Measurements from ENCODE around the gene KRTAP13-3.

Gene KRTAP13-3
- 0 reads per million in 2 donors for total RNA-seq

DNA sequence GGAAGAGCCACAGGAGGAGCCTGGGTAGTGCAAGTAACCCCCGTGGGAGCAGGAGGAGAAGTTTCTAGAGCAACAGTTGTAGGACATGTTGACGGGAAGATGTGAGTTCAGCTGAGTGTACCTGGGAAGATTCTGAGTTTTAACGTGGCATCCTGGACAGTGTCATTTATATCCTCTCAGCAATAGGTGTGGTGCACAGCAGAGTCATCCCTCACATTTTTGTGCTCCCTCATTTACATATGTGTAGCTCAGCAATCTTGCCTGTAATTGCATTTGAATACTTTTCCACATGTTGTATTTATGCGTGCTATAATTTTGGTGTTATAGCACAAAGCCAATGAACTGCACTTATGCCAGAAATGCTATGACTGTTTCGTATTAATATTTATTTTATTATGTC lies at the start of gene KRTAP13-3:
Gene KRTAP13-3 (minus strand): TSS at position 101 of the 400 bp plus-strand sequence. CDS start 14 bp downstream, at position 87.
- DNase-seq = no peak

GRCh38 chr21:30468900-30469714 lies 43.4 kb upstream of the KRTAP13-3 start:
- no peak for DNase-seq

- no peak for DNase-seq
Measured at GRCh38 chr21:30463713-30464112, 38.0 kb upstream of the KRTAP13-3 start.

DNA sequence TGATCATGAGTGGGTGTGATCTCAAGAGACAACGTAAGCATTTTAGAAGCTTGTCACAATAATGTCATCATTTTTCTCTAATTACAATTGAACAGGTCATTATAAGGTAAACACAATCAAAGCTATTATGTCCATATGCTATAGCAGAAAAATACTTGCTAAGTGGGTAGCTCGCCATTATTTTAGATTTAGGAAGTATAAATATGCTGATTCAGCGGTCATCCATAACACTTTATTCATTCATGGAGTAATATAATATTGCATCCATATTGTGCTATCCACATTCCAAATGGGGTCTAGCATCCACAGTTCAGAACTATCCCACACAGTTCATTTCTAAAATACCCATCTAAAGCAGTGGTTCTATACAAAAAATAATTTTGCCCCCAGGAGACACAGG lies 22.8 kb upstream of the KRTAP13-3 start:
- no peak for DNase-seq

- no peak for DNase-seq
Measured at GRCh38 chr21:30447056-30447455, 21.3 kb upstream of the KRTAP13-3 start.

DNA sequence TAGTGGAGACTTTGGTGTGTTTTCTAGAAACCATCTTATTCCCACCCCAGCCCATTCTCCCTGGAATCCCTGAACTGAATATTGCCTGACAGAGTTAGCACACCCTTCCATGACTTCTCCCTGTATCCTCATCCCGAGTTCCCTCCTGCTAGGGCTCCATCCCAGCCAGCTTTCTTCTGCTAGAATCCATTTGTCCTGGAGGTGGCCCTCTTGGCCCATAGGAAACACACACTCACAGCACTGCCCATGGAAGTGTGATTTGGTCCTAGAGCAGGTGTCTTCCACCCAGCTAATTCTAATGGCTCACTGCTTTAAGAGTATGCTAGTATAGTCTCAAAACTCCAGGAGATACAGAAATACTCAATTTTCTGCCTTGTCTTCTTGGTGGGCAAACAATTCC lies 18.5 kb upstream of the KRTAP13-3 start:
- no peak for DNase-seq

GRCh38 chr21:30443226-30443625 lies 17.5 kb upstream of the KRTAP13-3 start:
- DNase-seq = no peak

- DNase-seq = no peak
Measured at GRCh38 chr21:30439975-30440374, 14.2 kb upstream of the KRTAP13-3 start, which contains the start of gene KRTAP15-1. KRTAP15-1 (plus strand) TSS chr21:30440275; CDS start chr21:30440328, 53 bp downstream.

DNA sequence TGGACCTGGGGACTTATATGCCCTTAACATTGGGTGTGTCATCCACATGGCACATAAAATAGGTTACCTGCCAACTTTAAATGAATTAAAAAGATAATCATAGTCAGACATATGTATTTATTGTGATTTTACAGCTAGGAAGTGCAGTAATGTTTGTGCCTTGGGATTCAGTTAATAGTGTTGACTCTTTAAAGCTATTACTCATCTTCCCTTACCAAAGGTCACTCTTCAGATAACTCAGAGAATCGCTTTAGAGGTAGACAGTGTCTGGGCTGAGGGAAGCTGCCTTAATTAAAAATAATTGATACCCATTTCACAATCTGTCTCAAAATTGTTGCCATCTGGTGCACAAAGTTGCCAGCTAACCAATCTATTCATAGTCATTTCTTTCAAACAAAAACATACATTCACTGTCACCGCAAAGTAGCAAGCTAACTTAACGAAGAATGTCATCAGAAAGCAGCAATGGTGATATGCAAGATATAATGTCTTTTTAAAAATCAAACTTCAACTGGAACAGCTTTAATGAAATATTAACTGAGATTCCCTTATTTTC lies 11.4 kb upstream of the KRTAP13-3 start:
- DNase-seq = no peak

DNA sequence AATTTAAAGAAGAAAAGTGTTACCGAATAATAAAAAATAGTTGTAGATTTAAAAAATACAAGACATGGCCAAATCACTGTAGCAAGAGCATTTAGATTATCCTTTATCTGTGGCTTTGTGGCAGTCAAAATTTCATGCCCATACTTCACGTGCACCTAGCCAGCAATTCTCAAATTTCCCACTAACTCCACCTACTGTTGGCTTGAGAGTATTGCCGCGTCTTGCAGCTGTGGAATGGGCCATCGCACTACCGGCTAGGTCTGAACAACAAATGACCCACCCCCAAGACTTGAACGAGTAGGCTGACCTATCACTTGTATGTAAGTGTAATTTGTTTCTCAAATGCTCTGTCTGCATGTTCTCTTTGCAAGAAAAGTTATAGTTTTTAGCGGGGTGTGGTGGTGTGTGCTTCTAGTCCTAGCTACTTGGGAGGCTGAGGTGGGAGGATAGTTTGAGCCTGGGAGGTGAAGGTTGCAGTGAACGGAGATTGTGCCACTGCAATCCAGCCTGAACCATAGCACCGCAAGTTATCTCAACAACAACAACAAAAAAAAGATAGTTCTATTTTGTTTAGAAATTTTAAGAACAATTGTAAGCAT lies 8.4 kb upstream of the KRTAP13-3 start:
- DNase-seq = no peak

DNA sequence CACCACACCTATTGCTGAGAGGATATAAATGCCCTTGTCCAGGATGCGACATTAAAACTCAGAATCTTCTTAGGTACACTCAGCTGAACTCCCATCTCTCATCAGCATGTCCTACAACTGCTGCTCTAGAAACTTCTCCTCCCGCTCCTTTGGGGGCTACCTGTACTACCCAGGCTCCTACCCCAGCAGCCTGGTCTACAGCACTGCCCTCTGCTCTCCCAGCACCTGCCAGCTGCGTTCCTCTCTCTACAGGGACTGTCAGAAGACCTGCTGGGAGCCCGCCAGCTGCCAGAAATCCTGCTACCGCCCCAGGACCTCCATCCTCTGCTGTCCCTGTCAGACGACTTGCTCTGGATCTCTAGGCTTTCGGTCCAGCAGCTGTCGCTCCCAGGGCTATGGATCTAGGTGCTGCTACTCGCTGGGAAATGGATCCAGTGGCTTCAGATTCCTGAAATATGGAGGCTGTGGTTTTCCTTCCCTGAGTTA lies 4.5 kb upstream of the KRTAP13-3 start, which contains the start of gene KRTAP13-4:
Gene KRTAP13-4 (plus strand): TSS at position 51 of the 486 bp plus-strand sequence. CDS start 56 bp downstream, at position 107.
- DNase-seq = no peak

GRCh38 chr21:30426731-30427130 lies 1.0 kb upstream of the KRTAP13-3 start:
- no peak for DNase-seq

DNA sequence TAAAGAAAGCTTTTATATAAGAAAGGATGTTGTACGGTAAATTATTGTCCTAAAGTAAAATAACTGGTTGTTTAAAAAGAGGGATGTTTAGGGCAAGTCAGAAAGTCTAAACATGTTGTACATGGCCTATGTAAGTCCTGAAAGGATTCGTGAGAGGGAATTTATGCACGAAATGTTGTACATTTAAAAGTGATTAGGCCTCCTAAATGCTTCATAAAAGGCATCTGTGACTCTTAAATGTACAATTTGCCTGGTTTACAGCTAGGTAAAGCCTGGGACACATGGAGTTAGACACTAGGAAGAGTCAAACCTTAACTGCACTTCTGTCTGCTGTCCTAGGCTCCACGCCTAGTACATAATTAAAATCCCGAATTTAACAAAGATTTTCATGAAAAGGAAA lies 9.7 kb downstream of the KRTAP13-3 start:
- DNase-seq = no peak

DNA sequence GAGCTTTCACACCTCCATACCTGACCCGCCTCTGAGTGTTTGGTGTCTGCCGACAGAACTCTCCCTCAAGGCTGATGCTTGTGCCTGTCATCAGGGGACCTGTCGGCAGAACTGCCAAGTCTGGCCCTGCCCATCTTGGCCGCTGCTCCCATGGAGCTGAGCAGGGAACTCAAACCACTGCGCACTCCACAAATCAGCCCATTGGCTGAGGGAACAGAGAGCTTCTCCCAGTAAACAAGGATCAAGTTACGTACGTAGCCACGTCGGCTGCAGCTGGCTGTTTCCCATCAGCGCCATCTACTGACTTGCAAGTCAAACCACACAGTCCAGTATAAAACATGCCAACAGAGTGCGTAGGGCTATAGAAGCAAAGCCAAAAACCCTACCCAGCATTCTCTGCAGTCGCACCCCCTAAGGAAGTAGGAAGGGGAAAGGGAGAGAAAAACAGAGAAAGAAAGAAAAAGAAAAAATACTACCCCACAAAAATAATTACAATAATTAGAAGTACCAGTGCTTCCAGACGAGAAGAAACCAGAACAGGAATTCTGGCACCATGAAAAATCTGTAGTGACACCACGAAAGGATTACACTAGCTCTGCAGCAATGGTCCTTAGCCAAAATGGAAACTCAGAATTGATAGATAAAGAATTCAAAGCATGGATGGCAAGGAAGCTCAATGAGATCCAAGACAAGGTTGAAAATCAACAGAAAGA lies 16.8 kb downstream of the KRTAP13-3 start:
- DNase-seq = no peak

- DNase-seq = no peak
Measured at GRCh38 chr21:30395731-30396130, 30.0 kb downstream of the KRTAP13-3 start, which contains the start of gene KRTAP13-1. KRTAP13-1 (plus strand) TSS chr21:30396031; CDS start chr21:30396087, 56 bp downstream.

- no peak for DNase-seq
Measured at GRCh38 chr21:30391492-30392025, 34.2 kb downstream of the KRTAP13-3 start.

GRCh38 chr21:30382201-30382600 lies 43.5 kb downstream of the KRTAP13-3 start:
- no peak for DNase-seq

All from T-helper 9 cell (primary cell).